Loucy (cell line): ENCODE results near the gene TOX3.

ENCODE experiments used
- H2AFZ ChIP-seq: fragments of 200-600 bp; sonication (generic); 2 replicates; pipeline ENCODE4 v1.6.0; 2016; ENCODE audit warnings: antibody characterized with exemption, mild to moderate bottlenecking, low read length, moderate library complexity
- H3F3A ChIP-seq: fragments of 200-600 bp; 2 replicates; pipeline ENCODE4 v1.6.0; 2016; ENCODE audit warnings: antibody characterized with exemption, low read depth, mild to moderate bottlenecking
- H3K27me3 ChIP-seq: fragments of 200-600 bp; sonication (generic); 2 replicates; pipeline ENCODE4 v1.6.1; 2014; ENCODE audit warnings: low read length, mild to moderate bottlenecking; ENCODE audit not compliant: insufficient read depth, poor library complexity, severe bottlenecking
- H3K36me3 ChIP-seq: fragments of 200-600 bp; sonication (generic); 2 replicates; pipeline ENCODE4 v1.6.1; 2016; ENCODE audit warnings: low read length; ENCODE audit not compliant: insufficient read depth
- H3K4me1 ChIP-seq: fragments of 200-600 bp; sonication (generic); 2 replicates; pipeline ENCODE4 v1.5.1; 2014; ENCODE audit warnings: low read length, mild to moderate bottlenecking; ENCODE audit not compliant: insufficient read depth, poor library complexity, severe bottlenecking
- H3K4me2 ChIP-seq: fragments of 200-600 bp; sonication (generic); 2 replicates; pipeline ENCODE4 v1.6.0; 2014; ENCODE audit warnings: antibody characterized with exemption, low read length, low read depth, mild to moderate bottlenecking; ENCODE audit not compliant: poor library complexity, severe bottlenecking
- H3K4me3 ChIP-seq: fragments of 200-600 bp; sonication (generic); 2 replicates; pipeline ENCODE4 v1.5.1; 2014; ENCODE audit warnings: low read length, mild to moderate bottlenecking, mixed read lengths; ENCODE audit not compliant: poor library complexity, severe bottlenecking
- H3K79me2 ChIP-seq: fragments of 200-600 bp; sonication (generic); 2 replicates; pipeline ENCODE4 v1.6.1; 2014; ENCODE audit warnings: low read length; ENCODE audit not compliant: insufficient read depth
- H3K9ac ChIP-seq: fragments of 200-600 bp; sonication (generic); 2 replicates; pipeline ENCODE4 v1.6.0; 2014; ENCODE audit warnings: mild to moderate bottlenecking, low read depth, low read length, moderate library complexity; ENCODE audit not compliant: poor library complexity, severe bottlenecking
- H3K9me2 ChIP-seq: fragments of 200-600 bp; sonication (generic); replicated peaks from 2 replicates; pipeline ENCODE4 v1.6.1; 2016; ENCODE audit warnings: low read depth, low read length, mixed read lengths
- H3K9me3 ChIP-seq: fragments of 200-600 bp; sonication (generic); 2 replicates; pipeline ENCODE4 v1.6.1; 2014; ENCODE audit warnings: mild to moderate bottlenecking, antibody characterized with exemption, low read length, low read depth; ENCODE audit not compliant: insufficient read depth
- H4K20me1 ChIP-seq: fragments of 200-600 bp; sonication (generic); 2 replicates; pipeline ENCODE4 v1.6.0; 2014; ENCODE audit warnings: antibody characterized with exemption, low read length, mild to moderate bottlenecking; ENCODE audit not compliant: insufficient read depth, poor library complexity, severe bottlenecking
- EZH2phosphoT487 ChIP-seq: fragments of 200-600 bp; IDR thresholded peaks from 2 replicates; pipeline ENCODE4 v1.6.1; 2018; ENCODE audit warnings: antibody characterized with exemption, mild to moderate bottlenecking, moderate library complexity, borderline replicate concordance
- TF ChIP-seq, protein P1 (sequence below): fragments of 200-600 bp; sonication (generic); conservative IDR thresholded peaks from 2 replicates; pipeline ENCODE4 v1.5.1; 2014; ENCODE audit warnings: mild to moderate bottlenecking, antibody characterized with exemption, low read length

The TOX3 gene

GRCh38 chr16:52476111-52476510 is 70.8 kb downstream of the TOX3 start:
- no peak for TF ChIP-seq EZH2phosphoT487
- TF ChIP-seq, protein P1, sequence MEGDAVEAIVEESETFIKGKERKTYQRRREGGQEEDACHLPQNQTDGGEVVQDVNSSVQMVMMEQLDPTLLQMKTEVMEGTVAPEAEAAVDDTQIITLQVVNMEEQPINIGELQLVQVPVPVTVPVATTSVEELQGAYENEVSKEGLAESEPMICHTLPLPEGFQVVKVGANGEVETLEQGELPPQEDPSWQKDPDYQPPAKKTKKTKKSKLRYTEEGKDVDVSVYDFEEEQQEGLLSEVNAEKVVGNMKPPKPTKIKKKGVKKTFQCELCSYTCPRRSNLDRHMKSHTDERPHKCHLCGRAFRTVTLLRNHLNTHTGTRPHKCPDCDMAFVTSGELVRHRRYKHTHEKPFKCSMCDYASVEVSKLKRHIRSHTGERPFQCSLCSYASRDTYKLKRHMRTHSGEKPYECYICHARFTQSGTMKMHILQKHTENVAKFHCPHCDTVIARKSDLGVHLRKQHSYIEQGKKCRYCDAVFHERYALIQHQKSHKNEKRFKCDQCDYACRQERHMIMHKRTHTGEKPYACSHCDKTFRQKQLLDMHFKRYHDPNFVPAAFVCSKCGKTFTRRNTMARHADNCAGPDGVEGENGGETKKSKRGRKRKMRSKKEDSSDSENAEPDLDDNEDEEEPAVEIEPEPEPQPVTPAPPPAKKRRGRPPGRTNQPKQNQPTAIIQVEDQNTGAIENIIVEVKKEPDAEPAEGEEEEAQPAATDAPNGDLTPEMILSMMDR: no peak
- H3K9ac ChIP-seq: no peak overlapping the region
- no peaks in the 10 kb centered on the region for H3K27me3 ChIP-seq

DNA sequence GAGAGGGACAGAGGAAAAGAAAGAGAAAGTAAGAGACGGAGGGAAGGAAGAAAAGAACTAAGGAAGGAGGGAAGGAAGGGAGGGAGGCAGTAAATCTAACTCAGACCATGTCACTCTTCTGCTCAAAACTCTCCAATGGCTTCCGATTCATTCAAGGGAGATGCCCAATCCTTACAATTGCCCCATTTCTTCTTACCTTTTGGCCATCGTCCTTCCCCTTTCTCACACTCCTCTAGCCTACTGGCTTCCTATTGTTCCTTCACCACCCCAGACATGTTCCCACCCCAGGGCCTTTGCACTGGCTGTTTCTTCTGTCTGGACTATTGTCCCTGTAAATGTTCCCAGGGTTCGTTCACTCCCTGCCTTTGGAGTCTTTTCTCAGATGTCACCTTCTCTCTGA is 72.3 kb downstream of the TOX3 start:
- H3K36me3 ChIP-seq: no peaks in the 10 kb centered on the region
- H3K4me1 ChIP-seq: no peaks in the 10 kb centered on the region
- H3K79me2 ChIP-seq: no peaks in the 10 kb centered on the region
- H3K4me3 ChIP-seq: no peak overlapping the region
- no peaks in the 10 kb centered on the region for H3K9me3 ChIP-seq
- H2AFZ ChIP-seq: no peak overlapping the region
- TF ChIP-seq, protein P1: no peak
- no peak for TF ChIP-seq EZH2phosphoT487
- H3K4me2 ChIP-seq: no peak overlapping the region
- H3K9ac ChIP-seq: no peak overlapping the region
- no peaks in the 10 kb centered on the region for H3K9me2 ChIP-seq
- no peaks in the 10 kb centered on the region for H4K20me1 ChIP-seq
- H3K27me3 ChIP-seq: no peaks in the 10 kb centered on the region
- no peaks in the 10 kb centered on the region for H3F3A ChIP-seq

More at GRCh38 chr16:52476111-52476510, 70.8 kb downstream of the TOX3 start:
- no peak overlapping the region for H3K4me3 ChIP-seq
- no peak overlapping the region for H2AFZ ChIP-seq
- H3K36me3 ChIP-seq: no peaks in the 10 kb centered on the region
- no peaks in the 10 kb centered on the region for H3K9me2 ChIP-seq
- H4K20me1 ChIP-seq: no peaks in the 10 kb centered on the region
- no peak overlapping the region for H3K4me2 ChIP-seq
- H3F3A ChIP-seq: no peaks in the 10 kb centered on the region
- no peaks in the 10 kb centered on the region for H3K79me2 ChIP-seq
- no peaks in the 10 kb centered on the region for H3K4me1 ChIP-seq
- no peaks in the 10 kb centered on the region for H3K9me3 ChIP-seq

- H3K9ac ChIP-seq: no peak overlapping the region
- no peaks in the 10 kb centered on the region for H3K9me3 ChIP-seq
- no peak for TF ChIP-seq EZH2phosphoT487
- TF ChIP-seq, protein P1: no peak
- H3K36me3 ChIP-seq: no peaks in the 10 kb centered on the region
- H2AFZ ChIP-seq: no peak overlapping the region
- H3K79me2 ChIP-seq: no peaks in the 10 kb centered on the region
- no peaks in the 10 kb centered on the region for H3K27me3 ChIP-seq
- H3K9me2 ChIP-seq: no peaks in the 10 kb centered on the region
- H3K4me1 ChIP-seq: no peaks in the 10 kb centered on the region
- no peaks in the 10 kb centered on the region for H3F3A ChIP-seq
- no peak overlapping the region for H3K4me3 ChIP-seq
- no peaks in the 10 kb centered on the region for H4K20me1 ChIP-seq
- H3K4me2 ChIP-seq: no peak overlapping the region
These were observed 73.8 kb downstream of the TOX3 start for GRCh38 chr16:52473096-52473495.
